GM18508 (cell line): ENCODE measurements around the gene GMDS.

Experiments used
- ATAC-seq: cut with Tn5 transposase; IDR thresholded peaks from one replicate; pipeline ENCODE4 v1.9.1; 2021; ENCODE audit warnings: moderate number of reproducible peaks; ENCODE audit not compliant: insufficient read depth, unreplicated experiment

GMDS gene

GRCh38 chr6:1821513-1822183, 423.8 kb downstream of the GMDS start:
- no peak for ATAC-seq

- no peak for ATAC-seq
These were observed 424.3 kb downstream of the GMDS start for GRCh38 chr6:1821164-1821512.

DNA sequence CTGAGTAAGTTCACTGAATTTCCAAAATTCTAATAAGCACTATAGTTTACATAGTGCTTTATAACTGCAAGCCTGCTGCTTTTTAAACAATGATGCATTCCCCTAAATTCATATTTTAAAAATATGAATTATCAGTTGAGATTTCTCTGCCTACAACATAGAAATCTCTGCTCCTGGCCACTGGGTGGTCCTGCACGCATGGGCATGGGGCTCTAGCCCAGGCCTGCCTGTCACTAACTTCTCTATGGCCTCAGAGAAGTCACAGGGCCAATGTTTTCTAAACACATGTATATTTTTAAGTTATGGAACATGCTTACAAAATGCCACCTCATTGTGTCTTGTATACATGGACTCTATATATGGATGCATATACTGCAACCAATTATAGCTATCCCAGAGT, 424.7 kb downstream of the GMDS start:
- ATAC-seq, result no peak

- ATAC-seq, result no peak
These were observed 425.2 kb downstream of the GMDS start for GRCh38 chr6:1820165-1820564.

- ATAC-seq, result no peak
These were observed 426.4 kb downstream of the GMDS start for GRCh38 chr6:1819007-1819406.

- ATAC-seq, result no peak
These were observed 428.2 kb downstream of the GMDS start for GRCh38 chr6:1817033-1817761.

DNA sequence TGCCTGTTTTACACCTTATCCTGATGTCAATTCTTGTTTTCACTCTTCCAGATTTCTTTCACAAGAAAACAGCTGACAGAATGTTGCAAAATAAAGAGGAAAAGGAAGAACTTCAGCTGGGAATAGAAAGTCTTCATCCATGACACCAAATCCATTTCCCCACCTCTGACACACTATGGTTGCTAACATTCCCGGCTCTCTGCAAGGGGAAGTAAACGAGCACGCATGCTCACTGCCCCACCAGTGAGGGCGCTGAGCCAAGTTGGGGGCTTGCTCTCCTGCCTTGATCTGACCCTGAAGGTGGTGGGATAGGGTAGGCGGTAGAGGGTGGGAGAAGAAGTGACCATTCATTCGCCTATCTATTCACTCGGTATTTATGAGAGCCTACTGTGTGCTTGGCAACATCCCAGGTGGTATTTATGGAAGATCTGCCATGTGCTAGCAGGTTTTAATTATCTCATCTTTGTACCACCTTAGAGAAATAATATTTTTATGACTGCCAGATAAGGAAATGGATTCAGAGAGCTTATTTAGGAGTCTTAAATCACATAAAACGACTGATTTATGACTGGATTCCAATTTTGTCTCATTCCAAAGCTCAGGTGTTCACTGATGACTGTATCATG, 429.5 kb downstream of the GMDS start:
- no peak for ATAC-seq

- ATAC-seq, result no peak
These were observed 431.1 kb downstream of the GMDS start for GRCh38 chr6:1814279-1814678.

GRCh38 chr6:1812487-1812886, 432.9 kb downstream of the GMDS start:
- ATAC-seq, result no peak

DNA sequence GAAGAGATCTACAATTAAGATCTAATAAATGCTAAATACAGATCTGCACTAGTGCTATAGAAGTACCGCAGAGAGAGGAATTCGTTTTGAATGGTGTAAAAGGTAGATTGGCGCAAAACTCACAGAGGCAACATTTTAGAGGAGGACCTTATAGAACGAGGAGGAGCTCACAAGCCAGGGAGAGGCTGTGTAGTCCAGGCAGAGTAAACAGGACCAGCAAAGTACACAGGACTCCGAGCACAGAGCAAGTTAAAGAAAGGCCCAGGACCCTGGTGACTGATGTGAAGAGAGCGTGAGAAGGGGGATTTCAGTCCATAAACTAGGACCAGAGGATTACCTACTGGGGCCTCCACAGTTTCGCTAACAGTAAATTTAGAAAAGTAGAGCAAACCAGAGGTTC, 433.4 kb downstream of the GMDS start:
- ATAC-seq, result no peak

- no peak for ATAC-seq
These were observed 434.5 kb downstream of the GMDS start for GRCh38 chr6:1810880-1811279.

DNA sequence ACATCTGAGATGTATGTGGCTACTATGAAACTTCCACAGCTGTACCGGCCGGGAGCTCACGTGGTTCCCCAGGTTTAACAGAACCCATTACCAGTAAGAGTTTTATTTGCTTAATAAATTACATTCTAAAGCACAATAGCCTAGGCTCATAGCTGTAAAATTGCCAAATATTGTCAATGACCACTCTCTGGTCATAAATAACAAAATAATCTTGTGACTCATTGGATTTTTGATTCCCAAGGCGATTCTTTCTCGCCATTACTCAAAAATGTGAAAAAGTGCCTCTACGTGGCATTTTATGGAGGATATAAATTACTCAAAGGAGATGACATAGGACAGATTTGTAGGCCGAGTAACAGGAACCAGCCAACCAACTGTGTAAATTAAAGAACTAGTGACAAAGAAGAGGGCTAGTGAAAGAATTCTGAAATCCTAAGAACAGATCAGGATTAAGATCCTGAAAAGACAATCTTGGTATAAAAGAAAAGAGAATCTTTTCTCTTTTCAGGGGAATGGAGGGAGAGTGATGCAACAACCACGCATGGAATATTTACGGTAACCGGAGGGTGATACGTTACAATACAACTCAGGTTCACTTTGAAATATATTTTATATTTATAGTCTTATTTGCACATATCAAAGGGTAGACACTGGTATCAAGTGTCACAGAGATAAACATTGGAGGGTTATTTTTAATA, 436.0 kb downstream of the GMDS start:
- no peak for ATAC-seq

GRCh38 chr6:1806935-1807334, 438.5 kb downstream of the GMDS start:
- no peak for ATAC-seq

- ATAC-seq, result no peak
These were observed 442.7 kb downstream of the GMDS start for GRCh38 chr6:1802491-1803395.

DNA sequence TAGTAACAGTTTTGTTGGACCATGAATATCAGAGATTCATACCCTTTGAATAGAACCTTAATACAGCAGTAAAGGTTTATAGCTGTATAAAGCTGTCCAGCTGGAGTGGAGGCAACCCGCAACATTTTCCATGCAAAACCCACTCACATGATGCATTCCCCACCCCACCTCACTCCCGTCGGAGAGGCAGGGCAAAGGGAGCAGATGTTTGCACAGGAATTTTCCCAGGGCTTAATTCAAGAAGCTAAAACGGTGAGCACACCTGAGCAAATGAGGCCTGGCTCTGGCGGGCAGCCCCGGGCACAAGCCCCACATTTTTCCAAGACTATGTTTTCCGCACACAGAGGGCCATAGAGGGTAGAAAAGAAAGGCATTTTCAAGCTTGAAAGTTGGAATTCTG, 444.0 kb downstream of the GMDS start:
- ATAC-seq, result no peak

GRCh38 chr6:1800845-1801244, 444.6 kb downstream of the GMDS start:
- no peak for ATAC-seq

GRCh38 chr6:1798965-1799325, 446.5 kb downstream of the GMDS start:
- no peak for ATAC-seq

DNA sequence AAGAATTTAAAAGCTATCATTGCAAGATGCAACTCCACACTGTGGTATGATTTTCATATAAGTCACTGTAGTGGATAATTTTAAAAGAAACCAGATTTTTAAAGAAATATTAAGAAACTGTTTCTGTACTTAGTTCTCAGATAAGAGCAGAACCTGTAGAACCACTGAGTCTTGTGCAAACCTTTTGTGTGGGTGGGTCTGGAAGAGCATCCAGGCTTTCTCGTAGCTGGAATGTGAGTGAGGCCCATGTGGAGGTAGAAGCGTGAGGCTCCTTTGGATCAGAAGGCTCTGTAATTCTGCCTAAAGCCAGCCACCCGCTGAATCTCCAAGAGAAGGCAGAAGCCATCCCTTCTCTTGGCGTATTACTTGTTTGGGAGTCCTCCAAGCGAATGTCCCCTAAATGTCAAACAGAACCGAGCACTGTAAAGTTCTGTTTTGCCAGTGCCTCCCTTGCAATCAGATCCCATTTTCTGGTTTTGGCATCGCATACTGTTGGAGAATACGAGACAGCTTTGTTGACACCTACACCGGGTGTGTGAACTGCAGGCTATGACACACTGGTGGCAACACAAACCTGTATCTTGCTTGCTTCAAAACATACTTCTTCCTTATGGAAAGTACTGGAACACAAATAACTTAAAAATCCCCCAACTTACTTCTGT, 447.0 kb downstream of the GMDS start:
- no peak for ATAC-seq

DNA sequence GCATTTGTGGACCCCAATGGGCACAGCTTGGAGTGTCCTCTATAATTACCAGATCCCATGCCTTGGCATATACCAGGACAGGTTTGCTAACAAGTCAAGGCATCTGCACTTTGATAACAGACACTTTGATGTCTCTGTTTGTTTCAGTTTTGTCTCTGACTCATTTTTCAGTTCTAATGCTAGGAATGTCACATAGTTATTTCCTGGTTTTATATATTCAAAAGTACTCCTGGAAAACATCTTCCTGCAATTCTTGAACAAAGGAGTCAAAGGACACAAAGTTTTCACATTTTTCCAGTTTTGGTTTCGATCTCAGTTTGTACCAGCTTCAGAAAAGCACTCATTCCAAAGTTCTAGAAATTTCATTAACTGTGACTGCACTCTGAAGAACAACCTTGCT, 447.6 kb downstream of the GMDS start:
- ATAC-seq, result no peak
